IPS-15b (cell line): ENCODE results near the gene TRIM43B.
"Not testable (repeated sequence)": the region's sequence is repeated elsewhere in the genome, so short reads cannot be mapped to it uniquely, and the experiment has no call there.

Experiments used
- H3K27me3 ChIP-seq: one replicate; pipeline ENCODE4 v1.6.1; 2013; ENCODE audit warnings: low read length; ENCODE audit not compliant: control insufficient read depth, insufficient read depth
- H3K36me3 ChIP-seq: one replicate; pipeline ENCODE4 v1.6.1; 2013; ENCODE audit warnings: low read length; ENCODE audit not compliant: control insufficient read depth, insufficient read depth
- H3K4me1 ChIP-seq: one replicate; pipeline ENCODE4 v1.6.1; 2013; ENCODE audit warnings: mild to moderate bottlenecking, low read length; ENCODE audit not compliant: control insufficient read depth, insufficient read depth
- H3K4me3 ChIP-seq: one replicate; pipeline ENCODE4 v1.5.1; 2013; ENCODE audit warnings: low read depth, low read length
- H3K9ac ChIP-seq: one replicate; pipeline ENCODE4 v1.6.1; 2013; ENCODE audit warnings: low read depth, mild to moderate bottlenecking, low read length
- H3K9me3 ChIP-seq: one replicate; pipeline ENCODE4 v1.6.1; 2013; ENCODE audit warnings: mild to moderate bottlenecking, low read length; ENCODE audit not compliant: control insufficient read depth, insufficient read depth

TRIM43B gene

GRCh38 chr2:95484654-95485053, at the start of gene TRIM43B:
Gene TRIM43B (minus strand): TSS chr2:95484754. CDS start chr2:95482714, 2,040 bp downstream.
- not testable (repeated sequence) for H3K9ac ChIP-seq, H3K27me3 ChIP-seq, H3K36me3 ChIP-seq, H3K4me1 ChIP-seq, H3K9me3 ChIP-seq, H3K4me3 ChIP-seq

- Histone ChIP-seq H3K4me3 (no peak overlapping the region), H3K27me3 (no peaks in the 10 kb centered on the region), H3K4me1 (no peaks in the 10 kb centered on the region), H3K9ac (no peak overlapping the region), H3K9me3 (no peaks in the 10 kb centered on the region), H3K36me3 (no peaks in the 10 kb centered on the region)
These were observed 46.8 kb upstream of the TRIM43B start for GRCh38 chr2:95531254-95531771.

GRCh38 chr2:95530734-95531133, 46.2 kb upstream of the TRIM43B start:
- no peaks in the 10 kb centered on the region for H3K9me3 ChIP-seq
- H3K4me3 ChIP-seq: no peak overlapping the region
- no peaks in the 10 kb centered on the region for H3K4me1 ChIP-seq

GRCh38 chr2:95526360-95527341, 42.1 kb upstream of the TRIM43B start:
- no peak overlapping the region for H3K9ac ChIP-seq

More at GRCh38 chr2:95530734-95531133, 46.2 kb upstream of the TRIM43B start:
- Histone ChIP-seq H3K36me3 (no peaks in the 10 kb centered on the region), H3K27me3 (no peaks in the 10 kb centered on the region), H3K9ac (no peak overlapping the region)

GRCh38 chr2:95525294-95526035, 40.9 kb upstream of the TRIM43B start:
- Histone ChIP-seq H3K36me3 (no peaks in the 10 kb centered on the region), H3K4me1 (no peaks in the 10 kb centered on the region), H3K9me3 (no peaks in the 10 kb centered on the region), H3K9ac (no peak overlapping the region), H3K4me3 (no peak overlapping the region), H3K27me3 (no peaks in the 10 kb centered on the region)

More at GRCh38 chr2:95526360-95527341, 42.1 kb upstream of the TRIM43B start:
- Histone ChIP-seq H3K4me3 (no peak overlapping the region), H3K4me1 (no peaks in the 10 kb centered on the region), H3K27me3 (no peaks in the 10 kb centered on the region), H3K36me3 (no peaks in the 10 kb centered on the region), H3K9me3 (no peaks in the 10 kb centered on the region)

GRCh38 chr2:95524195-95524594, 39.6 kb upstream of the TRIM43B start:
- no peak overlapping the region for H3K9ac ChIP-seq
- H3K9me3 ChIP-seq: no peaks in the 10 kb centered on the region
- H3K27me3 ChIP-seq: no peaks in the 10 kb centered on the region
- no peaks in the 10 kb centered on the region for H3K36me3 ChIP-seq
- H3K4me3 ChIP-seq: no peak overlapping the region
- H3K4me1 ChIP-seq: no peaks in the 10 kb centered on the region

- Histone ChIP-seq H3K9ac (no peak overlapping the region), H3K27me3 (no peaks in the 10 kb centered on the region), H3K4me1 (no peaks in the 10 kb centered on the region), H3K36me3 (no peaks in the 10 kb centered on the region), H3K9me3 (no peaks in the 10 kb centered on the region), H3K4me3 (no peak overlapping the region)
These were observed 30.2 kb upstream of the TRIM43B start for GRCh38 chr2:95514718-95515117.

GRCh38 chr2:95514226-95514625, 29.7 kb upstream of the TRIM43B start:
- H3K9me3 ChIP-seq, H3K36me3 ChIP-seq, H3K27me3 ChIP-seq, H3K4me3 ChIP-seq, H3K9ac ChIP-seq, H3K4me1 ChIP-seq: not testable (repeated sequence)

- no peaks in the 10 kb centered on the region for H3K36me3 ChIP-seq
- no peaks in the 10 kb centered on the region for H3K4me1 ChIP-seq
- no peak overlapping the region for H3K9ac ChIP-seq
- no peaks in the 10 kb centered on the region for H3K27me3 ChIP-seq
- H3K4me3 ChIP-seq: no peak overlapping the region
- H3K9me3 ChIP-seq: no peaks in the 10 kb centered on the region
These were observed 24.9 kb upstream of the TRIM43B start for GRCh38 chr2:95509408-95509807.

GRCh38 chr2:95505222-95505621, 20.7 kb upstream of the TRIM43B start:
- H3K27me3 ChIP-seq: no peaks in the 10 kb centered on the region
- no peaks in the 10 kb centered on the region for H3K36me3 ChIP-seq
- no peaks in the 10 kb centered on the region for H3K4me1 ChIP-seq
- no peak overlapping the region for H3K9ac ChIP-seq
- no peak overlapping the region for H3K4me3 ChIP-seq
- no peaks in the 10 kb centered on the region for H3K9me3 ChIP-seq

GRCh38 chr2:95500854-95501253, 16.3 kb upstream of the TRIM43B start:
- no peak overlapping the region for H3K9ac ChIP-seq
- no peaks in the 10 kb centered on the region for H3K9me3 ChIP-seq
- H3K4me3 ChIP-seq: no peak overlapping the region
- H3K36me3 ChIP-seq: no peaks in the 10 kb centered on the region
- H3K27me3 ChIP-seq: no peaks in the 10 kb centered on the region
- H3K4me1 ChIP-seq: no peaks in the 10 kb centered on the region
